Kasumi-1 (cell line): Measurements from ENCODE around the gene IFI6.
A peak's percentile ranks its signal among the peaks of the same experiment; 100 is the strongest.
"Not testable (repeated sequence)": the region's sequence is repeated elsewhere in the genome, so short reads cannot be mapped to it uniquely, and the experiment has no call there.

Experiments used
- DNase-seq, 2 experiments: peaks; one replicate each; lab custom pipeline; 2025; lab: John Stamatoyannopoulos, UW

Gene IFI6, protein sequence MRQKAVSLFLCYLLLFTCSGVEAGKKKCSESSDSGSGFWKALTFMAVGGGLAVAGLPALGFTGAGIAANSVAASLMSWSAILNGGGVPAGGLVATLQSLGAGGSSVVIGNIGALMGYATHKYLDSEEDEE

DNA sequence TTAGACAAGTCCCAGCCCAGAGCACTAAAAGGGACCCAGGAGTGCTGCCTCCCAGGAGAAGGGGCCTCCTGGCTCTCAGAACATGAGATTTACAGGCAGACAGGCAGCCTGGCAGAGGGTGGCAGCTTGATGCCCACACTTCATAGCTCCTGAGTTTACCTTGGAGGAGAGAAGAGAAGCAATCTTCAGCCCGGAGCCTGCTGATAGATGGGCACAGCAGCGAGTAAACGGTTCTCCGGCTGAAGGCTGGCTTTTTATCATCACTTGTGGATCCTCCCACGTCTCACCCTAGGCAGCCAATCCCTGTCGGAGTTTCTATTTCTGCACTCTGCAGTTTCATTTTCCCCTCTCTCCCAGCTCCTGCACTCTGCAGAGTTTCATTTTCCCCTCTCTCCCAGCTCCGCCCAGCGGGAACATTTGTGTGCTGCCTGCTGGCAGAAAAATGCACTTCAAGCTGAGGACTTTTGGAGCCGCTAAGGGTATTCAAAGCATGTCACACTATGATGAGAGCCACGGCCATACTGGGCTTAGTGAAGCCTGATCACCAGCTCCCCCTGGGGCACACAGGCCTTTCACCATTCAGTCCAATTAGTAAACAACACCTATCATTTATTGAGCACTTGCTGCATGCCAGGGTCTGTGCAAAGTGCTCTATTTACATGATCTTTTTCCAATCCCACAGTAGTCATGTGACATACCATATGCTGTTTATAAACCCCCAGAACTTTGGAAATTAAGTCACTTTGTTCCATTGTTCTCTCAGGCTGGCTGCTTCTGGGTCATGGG is at the start of gene IFI6:
TSS of gene IFI6 (minus strand) at position 229 of the 786 bp plus-strand sequence. CDS start 2,878 bp downstream, outside the sequence.
- DNase-seq: peak; percentile 98

DNA sequence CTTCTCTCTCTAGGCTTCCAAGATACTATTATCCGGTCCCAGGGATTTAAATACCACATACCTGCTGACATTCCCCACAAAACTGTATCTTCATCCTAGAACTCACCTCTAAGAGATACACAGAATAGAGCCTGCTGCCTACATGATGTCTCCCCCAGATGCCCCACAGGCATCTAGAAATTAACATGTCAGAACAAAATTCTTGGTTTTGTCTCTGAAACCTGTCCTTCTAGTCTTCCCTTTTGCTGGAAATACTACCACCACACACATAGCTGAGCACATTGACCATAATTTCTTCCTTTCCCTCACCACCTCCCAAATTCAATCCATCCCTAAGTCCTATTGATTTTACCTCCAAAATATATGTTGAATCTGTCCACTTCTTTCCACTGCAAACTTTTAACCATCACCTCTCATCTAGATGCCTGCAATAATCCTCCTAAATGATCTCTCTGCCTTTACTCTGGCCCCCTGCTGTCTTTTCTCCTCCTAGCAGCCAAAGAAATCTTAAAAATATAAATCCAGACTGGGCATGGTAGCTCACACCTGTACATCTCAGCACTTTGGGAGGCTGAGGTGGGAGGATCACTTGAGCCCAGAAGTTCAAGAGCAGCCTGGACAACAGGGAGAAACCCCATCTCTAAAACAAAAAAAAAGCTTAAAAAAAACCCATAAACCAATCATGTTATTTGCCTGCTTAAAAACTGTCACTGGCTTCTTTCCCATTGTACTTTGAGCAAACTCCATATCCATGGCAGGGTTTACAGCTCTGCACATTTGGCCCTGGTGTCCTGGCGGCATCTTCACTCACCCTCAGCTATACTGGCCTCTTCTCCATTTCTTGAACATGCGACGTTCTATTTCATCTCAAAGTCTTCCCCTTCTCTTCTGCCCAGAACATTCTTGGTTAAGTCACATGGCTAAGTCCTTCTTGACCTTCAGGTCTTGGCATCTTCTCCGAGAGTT is 47.6 kb upstream of the IFI6 start:
- DNase-seq: peak; percentile 22 to 52

DNA sequence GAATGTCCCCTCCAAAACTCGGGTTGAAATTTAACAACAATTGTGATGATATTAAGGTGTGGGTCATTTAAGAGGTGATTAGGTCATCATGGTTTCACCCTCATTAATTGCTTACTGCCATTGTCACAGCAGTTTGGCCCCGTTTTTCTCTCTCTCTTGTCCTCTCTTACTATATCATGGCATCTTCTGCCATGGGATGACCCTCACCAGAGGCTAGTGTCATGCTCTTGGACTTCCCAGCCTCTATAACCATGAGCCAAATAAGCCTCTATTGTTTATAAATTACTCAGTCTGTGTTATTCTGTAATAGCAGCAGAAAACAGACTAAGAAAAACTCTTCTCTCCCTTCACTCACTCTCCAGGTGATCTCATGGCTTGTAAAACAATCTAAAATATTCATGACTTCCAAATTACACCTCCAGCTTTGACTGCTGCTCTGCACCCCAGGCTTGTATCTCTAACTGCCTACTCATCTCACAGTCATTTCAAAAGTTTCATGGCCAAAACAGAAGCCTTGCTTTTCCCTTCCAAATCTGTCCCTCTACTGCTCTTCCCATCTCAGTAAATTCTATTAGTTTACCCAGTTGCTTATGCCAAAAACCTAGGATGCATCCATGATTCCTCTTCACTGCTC is 44.4 kb upstream of the IFI6 start:
- no peak for DNase-seq

DNA sequence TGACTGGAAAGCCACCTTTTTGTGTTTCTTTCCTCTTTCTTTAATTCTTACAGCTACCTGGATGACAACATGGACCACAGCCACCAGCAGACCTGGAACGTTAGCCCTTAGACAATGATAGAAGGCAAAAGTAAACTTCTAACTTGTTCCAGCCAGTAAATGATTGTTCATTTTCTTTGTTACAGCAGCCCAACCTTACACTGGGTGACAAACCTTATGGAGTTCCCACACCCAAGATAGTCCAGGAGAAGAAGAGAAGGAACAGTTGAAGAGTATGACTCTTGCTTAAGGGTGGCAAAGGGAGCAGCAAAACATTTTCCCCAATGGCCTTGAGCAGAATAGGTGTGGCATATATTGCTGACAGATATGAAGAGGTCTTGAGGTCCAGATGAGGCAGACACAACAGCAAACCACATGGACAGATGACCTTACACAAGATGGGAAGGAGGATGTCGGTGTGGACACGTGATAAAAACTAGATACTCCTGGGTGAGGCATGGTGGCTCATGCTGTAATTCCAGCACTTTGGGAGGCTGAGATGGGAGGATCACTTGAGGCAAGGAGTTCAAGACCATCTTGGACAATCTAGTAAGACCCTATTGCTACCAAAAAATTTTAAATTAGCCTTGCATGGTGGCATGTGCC is 42.0 kb upstream of the IFI6 start:
- no peak for DNase-seq

DNA sequence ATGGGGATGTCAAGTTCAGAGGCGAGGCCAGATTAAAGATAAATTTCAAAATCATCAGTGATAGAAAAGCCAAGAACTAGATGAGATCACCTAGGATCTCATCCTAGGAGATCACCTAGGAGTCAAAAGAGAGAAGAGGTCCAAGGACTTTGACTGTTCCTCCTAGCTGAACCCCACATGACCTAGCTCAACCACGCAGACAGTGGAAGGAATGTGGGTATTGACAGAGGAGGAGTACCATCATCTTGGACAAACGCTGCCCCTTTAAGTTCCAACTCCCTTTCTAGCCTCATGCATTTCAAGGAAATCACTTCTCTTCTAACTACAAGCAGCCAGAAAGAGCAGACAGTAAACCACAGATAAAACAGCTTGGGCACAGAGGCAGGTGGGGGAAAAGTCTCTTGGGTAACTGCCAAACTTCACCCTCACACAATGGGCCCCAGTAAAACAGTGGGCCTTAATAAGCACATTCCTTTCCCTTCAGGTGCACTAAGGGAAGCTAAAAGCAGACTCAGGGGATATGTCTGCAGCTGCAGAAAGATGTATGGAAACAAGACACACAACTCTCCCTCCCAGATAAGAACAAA is 41.2 kb upstream of the IFI6 start:
- no peak for DNase-seq

DNA sequence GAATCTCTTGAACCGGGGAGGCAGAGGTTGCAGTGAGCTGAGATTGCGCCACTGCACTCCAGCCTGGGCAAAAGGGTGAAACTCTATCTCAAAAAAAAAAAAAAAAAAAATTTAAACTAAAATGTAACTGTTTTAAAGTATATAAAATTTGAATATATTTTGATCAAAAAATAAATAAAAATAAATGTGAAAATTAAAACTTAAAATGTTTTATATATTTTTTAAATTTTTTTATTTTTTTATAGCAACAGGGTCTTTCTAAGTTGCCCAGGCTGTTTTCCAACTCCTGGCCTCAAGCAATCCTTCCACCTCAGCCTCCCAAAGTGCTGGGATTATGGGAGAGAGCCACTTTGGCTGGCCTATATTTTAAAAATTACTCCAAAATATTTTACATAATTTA is 38.6 kb upstream of the IFI6 start:
- no peak for DNase-seq

DNA sequence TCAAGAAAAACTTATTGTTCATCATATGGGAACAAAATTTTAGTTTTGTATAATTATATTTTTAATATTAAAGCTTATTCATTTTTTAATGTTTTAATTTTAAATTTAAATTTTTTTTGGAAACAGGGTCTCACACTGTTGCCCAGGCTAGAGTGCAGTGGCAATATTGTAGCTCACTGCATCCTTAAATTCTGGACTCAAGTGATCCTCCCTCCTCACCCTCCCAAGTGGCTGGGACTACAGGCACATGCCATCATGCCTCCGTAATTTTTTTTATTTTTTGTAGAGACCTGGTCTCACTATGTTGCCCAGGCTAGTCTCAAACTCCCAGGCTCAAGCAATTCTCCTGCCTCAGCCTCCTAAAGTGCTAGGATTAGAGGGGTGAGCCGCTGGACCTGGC is 33.6 kb upstream of the IFI6 start:
- no peak for DNase-seq

DNA sequence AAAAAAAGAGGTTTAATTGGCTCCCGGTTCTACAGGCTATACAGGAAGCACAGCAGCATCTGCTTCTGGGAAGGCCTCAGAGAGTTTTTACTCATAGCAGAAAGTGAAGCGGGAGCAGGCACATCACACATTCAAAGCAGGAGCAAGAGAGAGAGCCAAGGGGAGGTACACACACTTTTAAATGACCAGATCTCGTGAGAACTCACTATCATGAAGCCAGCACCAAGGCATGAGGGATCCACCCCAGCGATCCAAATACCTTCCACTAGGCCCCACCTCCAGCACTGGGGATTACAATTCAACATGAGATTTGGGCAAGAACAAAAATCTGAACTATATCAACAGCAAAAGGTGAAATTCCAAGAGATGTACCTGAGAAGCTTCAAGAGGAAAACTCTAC is 33.0 kb upstream of the IFI6 start:
- no peak for DNase-seq

DNA sequence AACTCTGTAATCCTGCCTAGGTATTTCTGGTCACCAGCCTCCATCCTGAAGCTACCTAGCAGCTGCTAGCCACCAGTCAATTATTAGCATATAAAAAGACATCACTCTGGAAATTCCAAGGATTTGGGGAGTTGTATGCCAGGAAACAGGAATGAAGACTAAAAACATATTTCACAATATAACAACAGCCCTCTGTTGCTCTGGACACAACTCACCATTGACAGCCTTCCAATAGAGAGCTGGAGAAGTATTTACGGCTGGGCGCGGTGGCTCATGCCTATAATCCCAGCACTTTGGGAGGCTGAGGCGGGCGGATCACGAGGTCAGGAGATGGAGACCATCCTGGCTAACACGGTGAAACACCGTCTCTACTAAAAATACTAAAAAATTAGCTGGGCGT is 24.8 kb upstream of the IFI6 start:
- DNase-seq: not testable (repeated sequence)

DNA sequence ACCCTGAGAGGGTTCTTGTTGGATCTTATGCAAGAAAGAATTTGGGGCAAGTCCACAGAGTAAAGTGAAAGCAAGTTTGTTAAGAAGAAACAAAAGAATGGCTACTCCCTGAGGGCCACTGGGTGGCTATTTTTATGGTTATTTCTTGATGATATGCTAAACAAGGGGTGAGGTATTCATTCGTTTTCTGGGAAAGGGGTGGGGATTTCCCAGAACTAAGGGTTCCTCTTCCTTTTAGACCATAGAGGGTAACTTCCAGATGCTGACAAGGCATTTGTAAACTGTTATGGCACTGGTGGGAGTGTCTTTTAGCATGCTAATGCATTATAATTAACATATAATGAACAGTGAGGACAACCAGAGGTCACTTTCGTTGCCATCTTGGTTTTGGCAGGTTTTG is 18.2 kb upstream of the IFI6 start:
- DNase-seq: no peak

DNA sequence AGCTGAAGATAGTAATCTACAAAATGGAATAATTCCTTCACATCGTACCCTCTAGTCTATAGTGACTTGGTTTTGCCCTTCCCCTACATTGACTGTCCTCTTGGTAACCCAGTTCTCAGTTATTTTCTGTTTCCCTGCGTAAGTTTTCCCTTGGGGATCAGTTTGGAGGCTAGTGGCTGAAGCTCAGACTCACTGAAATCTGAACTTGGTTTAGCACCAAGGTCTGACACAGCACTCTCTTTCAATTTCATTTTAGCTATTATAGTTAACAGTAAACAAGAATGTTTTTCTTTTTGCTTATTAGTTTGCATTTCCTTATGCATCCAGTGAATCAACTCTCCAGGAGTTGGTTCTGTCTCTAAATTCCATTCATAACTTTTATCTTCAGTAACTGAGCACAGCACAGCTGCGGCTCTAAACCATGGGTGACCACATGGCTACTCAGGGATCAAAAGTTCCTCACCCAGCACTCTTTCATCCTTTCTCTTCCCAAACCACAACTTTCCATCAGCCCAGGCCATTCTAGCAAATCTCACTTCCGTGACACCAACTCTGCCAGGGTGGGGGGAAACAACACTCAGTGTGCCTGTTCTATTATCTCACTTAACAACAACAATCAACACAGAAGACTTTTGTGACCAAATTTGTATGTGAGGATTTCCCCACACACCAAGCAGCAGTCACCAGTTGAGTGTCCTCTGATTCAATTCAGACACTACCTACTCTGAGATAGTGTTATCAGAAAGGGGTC is 17.6 kb upstream of the IFI6 start:
- DNase-seq: no peak

DNA sequence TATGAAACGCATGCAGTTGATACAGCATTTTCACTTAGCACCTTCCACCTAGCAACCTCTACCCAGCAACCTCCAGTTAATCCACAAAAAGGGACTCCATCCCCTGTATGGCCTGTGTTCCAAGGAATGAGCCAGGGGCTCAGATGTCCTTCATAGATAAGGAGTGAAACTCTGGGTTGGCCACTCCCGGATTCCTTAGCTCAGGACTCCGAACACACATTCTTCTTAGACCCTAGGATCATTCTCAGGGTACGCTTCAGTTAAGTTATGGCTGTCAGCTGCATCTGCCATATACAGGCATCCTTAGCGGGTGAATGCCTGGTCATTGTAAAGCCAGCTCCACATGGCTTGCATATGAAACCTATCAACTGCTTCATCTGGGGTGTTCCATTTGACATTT is 15.9 kb upstream of the IFI6 start:
- DNase-seq: no peak

DNA sequence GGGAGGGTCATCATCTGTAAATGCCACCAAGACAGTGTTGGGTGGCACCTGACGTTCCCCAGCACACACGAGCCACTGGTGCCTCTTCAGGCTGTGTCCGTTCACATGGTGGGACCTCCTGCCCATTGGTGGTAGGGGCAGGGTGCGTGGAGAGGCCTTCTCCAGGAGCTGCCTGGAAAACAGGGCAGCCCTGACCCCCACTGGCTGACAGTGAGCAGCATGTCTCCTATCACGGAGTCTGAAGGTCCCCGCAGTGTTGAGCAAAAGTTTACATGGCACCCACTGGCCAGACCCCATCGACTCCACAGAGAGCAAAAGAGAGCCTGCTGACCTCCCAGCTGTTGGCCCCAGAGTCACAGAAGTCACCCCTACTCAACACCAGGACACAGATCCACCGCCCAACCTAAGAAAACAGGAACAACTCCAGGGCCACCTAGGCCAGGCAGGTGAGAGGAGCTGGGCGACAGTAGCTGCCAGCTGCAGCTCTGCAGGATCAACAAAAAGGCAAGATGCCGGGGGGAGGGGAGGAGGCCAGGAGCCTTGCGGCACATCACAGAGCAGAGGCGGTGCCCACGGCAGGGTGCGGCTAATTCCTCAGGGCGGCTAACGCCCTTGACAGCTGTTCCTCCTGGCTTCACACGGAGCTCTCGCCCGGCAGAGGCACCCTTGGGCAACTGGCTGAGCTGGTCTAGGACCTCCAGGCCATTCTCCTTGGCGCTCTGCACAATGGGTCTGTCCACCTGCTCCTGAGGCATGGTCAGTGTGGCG is 14.4 kb upstream of the IFI6 start:
- DNase-seq: no peak

DNA sequence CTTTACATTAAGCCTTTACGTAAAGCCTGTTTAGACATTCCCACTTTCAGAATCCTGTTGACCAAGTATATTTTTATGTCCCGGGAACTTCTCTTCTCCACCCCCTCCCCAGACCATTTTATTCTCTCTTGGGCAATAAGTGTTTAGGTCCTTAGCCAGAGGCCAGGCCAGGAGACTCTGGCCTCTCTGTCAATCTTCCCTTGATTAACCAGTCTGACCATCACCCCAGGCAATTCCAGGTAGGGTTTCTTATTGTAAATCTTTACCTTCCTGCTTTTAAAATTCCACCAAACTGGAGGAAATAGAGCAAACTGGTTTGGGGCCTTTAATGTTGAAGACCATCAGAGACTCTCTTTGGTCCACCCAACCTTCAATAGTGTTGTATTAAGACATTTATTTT is 12.2 kb upstream of the IFI6 start:
- DNase-seq: no peak

DNA sequence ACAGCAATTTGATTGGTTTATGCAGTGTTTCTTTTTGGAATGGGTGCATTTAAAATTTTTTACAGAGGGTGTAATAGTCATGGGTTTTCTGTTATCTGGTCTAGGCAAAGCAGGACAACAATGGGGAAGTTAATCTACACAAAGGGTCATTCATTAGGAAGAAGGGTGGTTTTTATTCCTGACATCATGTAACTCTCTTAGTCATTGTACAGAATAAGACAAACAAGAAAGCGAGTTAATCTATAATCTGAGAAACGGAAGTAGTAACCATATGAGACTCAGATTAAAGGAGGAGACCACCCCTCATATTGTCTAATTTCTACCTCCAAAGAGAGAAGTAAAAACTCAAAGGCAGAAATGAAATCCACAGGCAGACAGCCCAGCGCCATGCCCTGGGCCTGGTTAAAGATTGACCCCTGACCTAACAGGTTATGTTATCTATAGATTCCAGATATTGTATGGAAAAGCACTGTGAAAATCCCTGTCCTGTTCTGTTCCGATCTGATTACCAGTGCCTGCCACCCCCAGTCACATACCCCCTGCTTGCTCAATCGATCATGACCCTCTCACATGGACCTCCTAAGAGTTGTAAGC is 10.5 kb upstream of the IFI6 start:
- no peak for DNase-seq

DNA sequence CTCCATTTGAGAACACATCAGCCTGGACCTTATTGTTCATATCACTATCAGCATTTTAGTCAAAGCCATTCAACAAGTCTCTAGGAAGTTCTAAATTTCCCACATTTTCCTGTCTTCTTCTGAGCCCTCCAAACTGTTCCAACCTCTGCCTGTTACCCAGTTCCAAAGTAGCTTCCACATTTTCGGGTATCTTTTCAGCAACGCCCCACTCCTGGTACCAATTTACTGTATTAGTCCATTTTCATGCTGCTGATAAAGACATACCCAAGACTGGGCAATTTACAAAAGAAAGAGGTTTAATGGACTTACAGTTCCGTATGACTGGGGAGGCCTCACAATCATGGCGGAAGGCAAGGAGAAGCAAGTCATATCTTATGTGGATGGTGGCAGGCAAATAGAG is 9.6 kb upstream of the IFI6 start:
- DNase-seq: not testable (repeated sequence)

DNA sequence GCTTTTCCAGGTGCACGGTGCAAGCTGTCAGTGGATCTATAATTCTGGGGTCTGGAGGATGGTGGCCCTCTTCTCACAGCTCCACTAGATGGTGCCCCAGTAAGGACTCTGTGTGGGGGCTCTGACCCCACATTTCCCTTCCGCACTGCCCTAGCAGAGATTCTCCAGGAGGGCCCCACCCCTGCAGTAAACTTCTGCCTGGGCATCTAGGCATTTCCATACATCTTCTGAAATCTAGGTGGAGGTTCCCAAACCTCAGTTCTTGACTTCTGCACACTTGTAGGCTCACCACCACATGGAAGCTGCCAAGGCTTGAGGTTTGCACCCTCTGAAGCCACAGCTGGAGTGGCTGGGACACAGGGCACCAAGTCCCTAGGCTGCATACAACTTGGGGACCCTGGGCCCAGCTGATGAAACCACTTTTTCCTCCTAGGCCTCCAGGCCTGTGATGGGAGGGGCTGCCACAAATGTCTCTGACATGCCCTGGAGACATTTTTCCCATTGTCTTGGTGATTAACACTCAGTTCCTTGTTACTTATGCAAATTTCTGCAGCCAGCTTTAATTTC is 8.3 kb upstream of the IFI6 start:
- not testable (repeated sequence) for DNase-seq

DNA sequence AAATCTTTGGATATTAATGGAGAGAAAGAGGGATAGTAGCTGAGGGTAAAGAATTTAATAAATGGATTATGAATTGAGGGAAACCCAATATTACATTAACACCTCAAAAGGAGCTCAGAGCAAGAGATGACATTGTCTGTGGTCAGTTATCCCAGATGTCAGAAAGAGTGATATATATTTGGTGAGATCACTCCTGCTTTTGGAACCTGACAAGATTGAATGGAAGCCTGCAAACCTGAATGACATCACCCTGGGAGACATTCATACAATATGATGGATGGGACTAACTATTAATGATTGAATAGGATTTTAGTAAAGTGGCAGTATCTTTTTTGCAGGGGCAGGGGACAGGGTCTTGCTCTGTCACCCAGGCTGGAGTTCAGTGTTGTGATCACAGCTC is 6.8 kb upstream of the IFI6 start:
- DNase-seq: no peak

DNA sequence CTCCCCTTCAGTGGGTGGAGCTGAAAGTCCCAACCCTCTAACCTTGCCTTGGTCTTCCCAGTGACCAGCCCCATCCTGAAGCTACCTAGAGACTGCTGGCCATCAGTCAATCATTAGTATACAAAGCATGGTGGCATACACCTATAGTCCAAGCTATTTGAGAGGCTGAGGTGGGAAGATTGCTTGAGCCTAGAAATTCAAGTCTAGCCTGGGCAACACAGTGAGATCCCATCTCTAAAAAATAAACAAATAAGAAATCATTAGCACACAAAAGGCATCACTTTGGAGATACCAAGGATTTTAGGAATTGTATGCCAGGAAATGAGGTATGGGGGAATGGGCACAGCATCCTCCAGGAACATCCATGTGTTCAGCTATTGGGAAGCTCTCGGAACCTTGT is 4.4 kb upstream of the IFI6 start:
- no peak for DNase-seq
